Stomach (tissue), 9 donors: ENCODE measurements around the gene FAM32A. TPM values are rescaled to one million over a fixed set of nuclear protein-coding genes. Genes with fewer than 3 reads are reported as not detected.

Source experiments
- DNase-seq, 2 donors: peaks; one replicate each; pipeline versions ENCODE4 v3.0.0 to v3.0.0-alpha.2; 2013 to 2019
- H3K27ac ChIP-seq, 5 donors: fragments of 200-600 bp in 4 of 5; sonication (generic) in 4 of 5; one replicate each; pipeline ENCODE4 v1.5.1; 2013 to 2019; ENCODE audit warnings: mild to moderate bottlenecking in 1 of 5, moderate library complexity in 1 of 5
- H3K27me3 ChIP-seq, 3 donors: fragments of 200-600 bp; sonication (generic); one replicate each; pipeline ENCODE4 v1.5.1; 2017 to 2019; ENCODE audit warnings: mixed run types in 1 of 3
- H3K36me3 ChIP-seq, 4 donors: fragments of 200-600 bp; sonication (generic); 1 replicate in 3 of 4; 2 replicates in 1 of 4; pipeline ENCODE4 v1.5.1; 2016 to 2019
- H3K4me1 ChIP-seq, 4 donors: fragments of 200-600 bp; sonication (generic); one replicate each; pipeline ENCODE4 v1.5.1; 2016 to 2019
- H3K4me3 ChIP-seq, 4 donors: fragments of 200-600 bp; sonication (generic) in 3 of 4; one replicate each; pipeline ENCODE4 v1.5.1; 2016 to 2019; ENCODE audit warnings: mild to moderate bottlenecking in 1 of 4
- H3K9me3 ChIP-seq, 4 donors: fragments of 200-600 bp; sonication (generic); one replicate each; pipeline ENCODE4 v1.5.1; 2016 to 2019
- EP300 ChIP-seq: sonication (generic); formaldehyde crosslinking; IDR thresholded peaks from one replicate; pipeline ENCODE4 v1.6.1; 2017; ENCODE audit warnings: antibody characterized with exemption
- POLR2A ChIP-seq, 4 donors: fragments of 450-650 bp; IDR thresholded peaks; one replicate each; pipeline ENCODE4 v1.6.1; 2016; ENCODE audit warnings: antibody characterized with exemption in 4 of 4, control low read depth in 2 of 4, mild to moderate bottlenecking in 1 of 4, moderate library complexity in 1 of 4
- POLR2AphosphoS5 ChIP-seq, 3 donors: sonication (generic); formaldehyde crosslinking; IDR thresholded peaks; one replicate each; pipeline ENCODE4 v1.6.1; 2016; ENCODE audit warnings: antibody characterized with exemption in 3 of 3
- WGBS, 5 donors: extraction: QIAGEN DNeasy Blood & Tissue Kit in 3 of 5; methylation state at CpG; one replicate each; pipeline versions ENCODE4 v1.1.5 to v1.1.7; 2013 to 2018; 5-methylcytosine and 5-hydroxymethylcytosine counted together
- intact Hi-C: fragments of 100-400 bp; cut with DNase I; formaldehyde crosslinking; loops from one replicate; pipeline ENCODE4 v1.15.1; 2023; ENCODE audit warnings: low total_unique reads
- polyA plus RNA-seq, 3 donors: library from polyadenylated mRNA; stranded (reverse); fragments of 200-250 nt; gene quantifications; one replicate each; pipeline ENCODE4 v1.2.3, GENCODE V29; 2013
- total RNA-seq, 5 donors: library from RNA; depleted of rRNA; stranded (reverse); fragments of >200 nt; gene quantifications; one replicate each; pipeline versions ENCODE4 v1.1.0 to v1.2.3, GENCODE V29; 2014 to 2016
- TF ChIP-seq, protein P1 (sequence below), 7 experiments: fragments of 450-650 bp in 4 of 7; fragments of 200-600 bp in 3 of 7; sonication (generic) in 3 of 7; IDR thresholded peaks; one replicate each; pipeline ENCODE4 v1.5.1; 2016 to 2019; ENCODE audit warnings: antibody characterized with exemption in 7 of 7, control low read depth in 2 of 7, mild to moderate bottlenecking in 1 of 7
- donor health status: healthy with polysubstance abuse.
- donor health status: Bipolar disorder and iron deficiency.
- donor health status: healthy.

Gene FAM32A
- total and polyA plus RNA-seq, 8 donors, result 8.2 to 175 (median 89.3) TPM

DNA sequence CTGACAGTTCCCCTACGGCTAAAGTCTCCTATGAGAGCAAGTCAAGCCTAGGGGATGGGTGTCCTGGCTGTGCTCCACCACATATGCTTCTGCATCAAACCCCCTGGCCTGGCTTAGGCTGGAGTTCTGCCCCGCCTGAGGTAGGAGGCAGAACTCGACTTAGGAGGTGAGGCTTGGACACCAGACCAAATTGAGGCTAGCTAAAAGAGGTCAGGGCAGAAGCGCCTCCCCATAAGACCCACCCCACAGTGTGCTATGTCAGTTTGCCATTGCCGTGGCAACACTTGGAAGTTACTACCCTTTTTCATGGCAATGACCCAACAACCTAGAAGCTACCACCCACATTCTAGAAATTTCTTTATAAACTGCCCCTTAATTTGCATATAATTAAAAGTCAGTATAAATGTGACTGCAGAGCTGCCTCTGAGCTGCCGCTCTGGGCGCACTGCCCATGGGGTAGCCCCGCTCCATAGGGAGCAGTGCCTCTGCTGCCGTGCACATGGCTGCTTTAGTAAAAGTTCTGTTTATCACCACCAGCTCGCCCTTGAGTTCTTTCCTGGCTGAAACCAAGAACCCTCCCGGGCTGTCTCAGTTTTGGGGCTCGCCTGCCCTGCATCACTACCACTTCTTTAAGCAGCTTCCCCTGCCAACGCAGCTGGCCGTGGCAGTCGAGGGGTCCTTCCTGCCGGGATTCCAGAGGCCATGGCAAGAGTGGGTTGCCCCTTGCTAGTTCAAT, 32.7 kb downstream of the FAM32A start:
- Histone ChIP-seq H3K4me3 (no peak overlapping the region), H3K4me1 (peaks cover 0 to 13% (median 6%) of the 10 kb centered on the region in 4 donors), H3K27ac (no peak overlapping the region), H3K36me3 (peaks cover 37 to 89% (median 83%) of the 10 kb centered on the region in 4 donors), H3K9me3 (peaks cover 14 to 35% (median 25%) of the 10 kb centered on the region in 4 donors), H3K27me3 (no peaks in the 10 kb centered on the region)
- 87 to 94% (median 91%) methylated on average over 12 to 16 of the region's 16 CpGs for WGBS, 5 donors
- intact Hi-C loops, result no loop called here
- peak in 1 of 2 donors; percentile 11 for DNase-seq
- TF ChIP-seq EP300 (no peak), POLR2A (IDR thresholded peaks at IDR 0.05) (no peak), POLR2AphosphoS5 (IDR thresholded peaks at IDR 0.05) (no peak)
- TF ChIP-seq, protein P1, sequence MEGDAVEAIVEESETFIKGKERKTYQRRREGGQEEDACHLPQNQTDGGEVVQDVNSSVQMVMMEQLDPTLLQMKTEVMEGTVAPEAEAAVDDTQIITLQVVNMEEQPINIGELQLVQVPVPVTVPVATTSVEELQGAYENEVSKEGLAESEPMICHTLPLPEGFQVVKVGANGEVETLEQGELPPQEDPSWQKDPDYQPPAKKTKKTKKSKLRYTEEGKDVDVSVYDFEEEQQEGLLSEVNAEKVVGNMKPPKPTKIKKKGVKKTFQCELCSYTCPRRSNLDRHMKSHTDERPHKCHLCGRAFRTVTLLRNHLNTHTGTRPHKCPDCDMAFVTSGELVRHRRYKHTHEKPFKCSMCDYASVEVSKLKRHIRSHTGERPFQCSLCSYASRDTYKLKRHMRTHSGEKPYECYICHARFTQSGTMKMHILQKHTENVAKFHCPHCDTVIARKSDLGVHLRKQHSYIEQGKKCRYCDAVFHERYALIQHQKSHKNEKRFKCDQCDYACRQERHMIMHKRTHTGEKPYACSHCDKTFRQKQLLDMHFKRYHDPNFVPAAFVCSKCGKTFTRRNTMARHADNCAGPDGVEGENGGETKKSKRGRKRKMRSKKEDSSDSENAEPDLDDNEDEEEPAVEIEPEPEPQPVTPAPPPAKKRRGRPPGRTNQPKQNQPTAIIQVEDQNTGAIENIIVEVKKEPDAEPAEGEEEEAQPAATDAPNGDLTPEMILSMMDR (IDR thresholded peaks at IDR 0.05), result no peak

DNA sequence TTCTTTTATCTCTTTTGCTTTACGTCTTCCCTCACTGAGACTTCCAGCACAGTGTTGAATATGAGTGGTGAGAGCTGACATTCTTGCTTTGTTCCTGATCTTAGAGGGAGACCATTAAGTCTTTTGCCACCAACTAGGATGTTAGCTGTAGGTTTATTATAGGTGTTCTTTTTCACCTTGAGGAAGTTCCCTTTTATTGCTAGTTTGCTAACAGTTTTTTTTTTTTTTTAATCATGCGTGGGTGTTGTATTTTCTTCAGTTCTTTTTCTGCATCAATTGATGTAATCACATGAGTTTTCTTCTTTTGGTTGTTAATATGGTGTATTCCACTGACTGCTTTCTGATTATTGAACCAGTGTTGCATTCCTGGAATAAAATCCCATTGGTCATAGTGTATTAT, 33.6 kb downstream of the FAM32A start:
- 90 to 96% (median 95%) methylated on average over 2 of the region's 2 CpGs for WGBS, 5 donors
- intact Hi-C loops, result no loop called here
- Histone ChIP-seq H3K4me3 (no peak overlapping the region), H3K27me3 (no peaks in the 10 kb centered on the region), H3K4me1 (peaks cover 0 to 13% (median 6%) of the 10 kb centered on the region in 4 donors), H3K9me3 (peaks cover 14 to 35% (median 25%) of the 10 kb centered on the region in 4 donors), H3K36me3 (peaks cover 44 to 94% (median 86%) of the 10 kb centered on the region in 4 donors), H3K27ac (no peak overlapping the region)
- no peak for TF ChIP-seq EP300
- TF ChIP-seq, protein P1 (IDR thresholded peaks at IDR 0.05), result no peak
- TF ChIP-seq POLR2AphosphoS5 (IDR thresholded peaks at IDR 0.05), result no peak
- TF ChIP-seq POLR2A (IDR thresholded peaks at IDR 0.05), result no peak
- DNase-seq, result no peak

DNA sequence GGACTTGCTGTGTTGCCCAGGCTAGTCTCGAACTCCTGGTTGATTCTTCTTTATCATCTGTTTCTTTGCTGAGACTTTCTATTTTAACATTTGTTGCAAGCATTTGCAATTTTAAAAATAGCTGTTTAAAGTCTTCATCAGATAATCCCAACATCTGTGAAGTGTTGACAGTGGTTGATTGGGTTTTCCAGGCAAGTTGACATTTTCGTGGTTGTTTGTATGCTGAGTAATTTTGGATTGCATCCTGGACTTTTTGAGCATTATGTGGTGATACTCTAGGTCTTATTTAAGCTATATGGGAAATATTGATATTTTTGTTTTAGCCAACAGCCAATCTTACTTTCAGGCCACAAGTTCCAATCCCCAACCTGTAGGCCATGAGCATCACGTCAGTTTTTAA, 37.6 kb downstream of the FAM32A start:
- H3K36me3 ChIP-seq, result peaks cover 66 to 100% (median 98%) of the 10 kb centered on the region in 4 donors
- 85 to 89% (median 86%) methylated on average over 3 of the region's 3 CpGs for WGBS, 5 donors
- H3K27ac ChIP-seq, result no peak overlapping the region
- intact Hi-C loops, result no loop called here
- TF ChIP-seq POLR2A (IDR thresholded peaks at IDR 0.05), result no peak
- no peak for TF ChIP-seq EP300
- no peak for TF ChIP-seq POLR2AphosphoS5 (IDR thresholded peaks at IDR 0.05)
- TF ChIP-seq, protein P1 (IDR thresholded peaks at IDR 0.05), result no peak
- no peak for DNase-seq
- H3K27me3 ChIP-seq, result no peaks in the 10 kb centered on the region
- no peak overlapping the region for H3K4me3 ChIP-seq
- H3K9me3 ChIP-seq, result peaks cover 14 to 35% (median 25%) of the 10 kb centered on the region in 4 donors
- H3K4me1 ChIP-seq, result no peaks in the 10 kb centered on the region

DNA sequence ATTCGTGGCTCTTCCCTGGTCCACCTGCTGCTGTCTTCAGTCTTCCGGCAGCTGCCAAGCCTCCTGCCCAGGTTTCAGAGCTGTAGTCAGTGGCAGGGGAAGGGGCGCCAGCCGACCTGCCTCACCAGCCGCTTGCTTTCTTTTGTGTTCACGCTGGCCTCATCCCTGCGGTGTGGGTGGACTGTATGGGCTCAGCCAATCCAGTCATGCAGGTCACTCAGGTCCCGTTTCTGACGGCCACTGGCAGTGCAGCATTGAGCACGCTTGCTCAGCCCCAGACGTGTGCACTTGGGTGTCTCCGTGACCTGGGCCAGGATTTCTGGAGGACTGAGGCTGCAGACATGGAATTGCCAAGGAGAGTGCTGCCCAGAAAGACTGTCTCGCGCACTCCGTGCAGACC, 38.5 kb downstream of the FAM32A start:
- peaks cover 75 to 100% (median 98%) of the 10 kb centered on the region in 4 donors for H3K36me3 ChIP-seq
- DNase-seq, result no peak
- intact Hi-C loops, result no loop called here
- no peaks in the 10 kb centered on the region for H3K27me3 ChIP-seq
- WGBS, 5 donors, result 81 to 89% (median 83%) methylated on average over 14 to 15 of the region's 15 CpGs
- no peak overlapping the region for H3K4me3 ChIP-seq
- TF ChIP-seq POLR2A (IDR thresholded peaks at IDR 0.05) (no peak), EP300 (no peak), POLR2AphosphoS5 (IDR thresholded peaks at IDR 0.05) (no peak)
- TF ChIP-seq, protein P1 (IDR thresholded peaks at IDR 0.05), result no peak
- H3K9me3 ChIP-seq, result peaks cover 14 to 35% (median 25%) of the 10 kb centered on the region in 4 donors
- H3K27ac ChIP-seq, result no peak overlapping the region
- no peaks in the 10 kb centered on the region for H3K4me1 ChIP-seq
